ENCODE measurements around the gene JMJD1C.

The JMJD1C gene

DNA sequence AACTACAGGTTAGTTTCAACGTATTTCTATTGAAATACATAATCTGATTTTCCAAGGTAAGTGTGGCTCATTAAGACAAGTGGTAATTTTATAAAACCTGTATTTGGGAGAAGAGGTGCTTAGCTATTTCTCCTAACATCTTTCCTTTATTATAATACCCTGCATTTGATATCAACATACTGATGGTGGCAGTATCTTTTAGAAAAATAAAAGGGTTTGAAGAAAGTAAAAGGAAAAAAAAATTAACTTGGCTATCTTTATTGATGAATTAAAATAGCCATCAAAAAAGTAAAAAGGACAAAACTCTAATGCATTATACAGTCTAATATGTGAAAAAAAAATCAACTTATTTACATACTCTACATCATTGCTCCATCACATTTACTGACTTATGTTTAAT is 264.7 kb downstream of the JMJD1C start:
- TF ChIP-seq CTCF (IDR thresholded peaks at IDR 0.05): peak; percentile 8; the same call in 1 of the 2 replicates

DNA sequence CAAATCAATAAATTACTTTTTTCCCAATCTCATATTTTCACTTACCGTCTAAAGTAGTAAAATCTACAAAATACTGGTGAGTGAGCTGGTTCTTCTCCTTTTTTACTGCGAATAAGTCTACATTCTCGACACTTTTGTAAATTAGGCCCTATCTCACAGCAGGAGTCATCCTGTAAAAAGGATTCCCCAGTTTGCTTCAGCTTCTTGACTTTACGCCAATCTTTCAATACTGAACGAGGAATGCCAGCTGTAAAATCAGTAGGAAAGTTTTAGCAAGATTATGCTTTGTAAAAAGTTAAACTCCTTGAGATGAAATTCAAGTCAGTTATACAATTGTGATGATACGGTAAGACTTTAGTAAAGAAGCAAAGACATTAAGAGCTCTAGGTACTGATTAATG is 265.3 kb downstream of the JMJD1C start:
- no peak for TF ChIP-seq CTCF (IDR thresholded peaks at IDR 0.05)

DNA sequence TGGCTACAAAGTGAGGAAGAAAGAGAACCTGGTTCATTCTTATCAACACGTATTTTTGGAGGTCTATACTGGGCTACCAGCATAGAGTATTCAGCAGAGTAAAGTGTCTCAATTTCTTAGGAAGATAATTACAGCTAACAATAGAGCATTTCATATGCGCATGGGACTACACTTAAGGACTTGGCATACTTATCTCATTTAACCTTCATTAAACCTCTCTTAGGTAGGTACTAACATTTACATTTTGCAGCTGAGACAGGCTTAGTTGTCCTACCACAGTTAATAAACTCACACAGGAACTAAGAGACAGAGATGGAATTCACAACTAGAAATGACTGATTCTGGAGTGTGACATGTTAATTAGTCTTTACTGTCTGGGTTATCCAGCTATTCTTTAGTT is 266.1 kb downstream of the JMJD1C start:
- no peak for TF ChIP-seq CTCF (IDR thresholded peaks at IDR 0.05)

GRCh38 chr10:63197344-63198092 is 268.3 kb downstream of the JMJD1C start:
- no peak for TF ChIP-seq CTCF (IDR thresholded peaks at IDR 0.05)

DNA sequence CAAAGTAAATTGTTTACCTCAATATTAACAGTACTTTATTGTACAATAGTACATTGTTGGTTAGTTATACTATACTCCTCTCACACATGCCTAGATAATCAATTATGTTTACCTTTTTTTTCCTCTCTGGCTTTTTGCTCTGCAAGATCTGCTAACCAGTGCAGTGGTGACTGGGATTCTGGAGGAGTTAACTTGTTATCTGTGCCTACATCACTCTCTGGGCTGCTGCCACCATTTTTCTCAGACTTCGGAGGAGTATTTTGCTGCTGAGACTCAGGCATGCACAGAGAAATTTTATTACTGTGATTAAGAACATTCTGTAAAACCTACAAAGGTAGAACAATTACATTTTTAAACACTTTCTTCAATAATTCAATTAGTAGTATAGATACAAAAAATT is 273.0 kb downstream of the JMJD1C start:
- no peak for TF ChIP-seq CTCF (IDR thresholded peaks at IDR 0.05)

DNA sequence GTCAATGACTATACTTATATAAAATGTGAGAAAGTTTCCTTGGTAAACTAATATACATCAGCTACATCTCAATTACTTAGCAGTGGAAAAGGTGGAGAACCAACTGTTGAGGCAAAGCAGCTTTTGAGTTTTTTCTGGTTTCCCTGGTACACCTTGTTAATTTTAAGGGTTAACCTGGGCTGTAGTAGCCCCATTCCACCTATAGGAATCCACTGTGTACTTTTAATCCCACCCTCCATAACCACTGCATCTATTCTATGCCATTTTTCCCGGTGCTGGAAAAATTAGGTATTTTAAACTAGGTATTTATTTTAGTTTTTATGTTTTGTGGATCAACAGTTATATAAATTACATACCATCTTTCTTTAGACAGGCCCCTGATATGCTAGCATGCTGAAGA is 290.2 kb downstream of the JMJD1C start:
- no peak for TF ChIP-seq CTCF (IDR thresholded peaks at IDR 0.05)

DNA sequence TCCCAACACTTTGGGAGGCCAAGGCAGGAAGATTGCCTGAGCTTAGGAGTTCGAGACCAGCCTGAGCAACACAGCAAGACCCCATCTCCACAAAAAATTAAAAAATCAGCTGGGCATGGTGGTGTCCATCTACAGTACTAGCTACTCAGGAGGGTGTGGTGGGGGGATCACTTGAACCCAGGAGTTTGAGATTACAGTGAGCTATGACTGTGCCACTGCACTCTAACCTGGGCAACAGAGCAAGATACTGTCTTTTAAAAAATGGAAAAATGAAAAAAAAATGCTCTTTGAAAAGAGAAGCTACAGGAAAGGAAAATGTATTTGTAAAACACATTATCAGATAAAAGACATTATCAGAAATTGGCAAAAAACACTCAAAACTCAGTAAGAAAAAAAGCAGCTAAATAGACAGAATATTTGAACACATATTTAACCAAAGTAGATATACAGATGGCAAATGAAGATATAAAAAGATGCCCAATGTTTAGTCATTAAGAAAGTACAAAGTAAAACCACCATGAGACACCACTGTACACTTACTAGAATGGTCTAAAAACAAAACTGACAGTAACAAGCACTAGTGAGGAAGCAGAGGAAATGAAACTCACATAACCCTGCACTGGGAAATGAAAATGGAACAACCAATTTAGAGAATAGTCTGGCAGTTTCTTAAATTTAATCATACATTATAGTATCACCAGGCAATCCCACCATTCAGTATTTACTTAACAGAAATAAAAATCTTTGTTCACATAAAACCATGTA is 292.1 kb downstream of the JMJD1C start:
- no peak for TF ChIP-seq CTCF (IDR thresholded peaks at IDR 0.05)

All from LNCAP (cell line).